Keratinocyte (primary cell): ENCODE data around the gene NEUROG1.

ENCODE experiments used
- CTCF ChIP-seq, 3 experiments: IDR thresholded peaks in 1 of 3; conservative IDR thresholded peaks in 1 of 3; optimal IDR thresholded peaks in 1 of 3; 2 replicates in 2 of 3; 3 replicates in 1 of 3; pipeline versions ENCODE3 to v1.5.1; 2011; ENCODE audit warnings: low read length in 3 of 3, mild to moderate bottlenecking in 3 of 3, moderate library complexity in 2 of 3, control low read depth in 1 of 3, inconsistent platforms in 1 of 3; ENCODE audit not compliant: insufficient read depth in 2 of 3; ENCODE audit errors: extremely low read depth in 1 of 3
- EZH2 ChIP-seq: IDR thresholded peaks from one replicate; pipeline ENCODE4 v1.6.1; 2012; ENCODE audit warnings: inconsistent platforms, mild to moderate bottlenecking, low read length, moderate library complexity

- TF ChIP-seq CTCF (optimal IDR thresholded peaks at IDR 0.05 in 1 of 3, IDR thresholded peaks at IDR 0.05 in 1 of 3, conservative IDR thresholded peaks at IDR 0.05 in 1 of 3; ENCODE audit: extremely low read depth in 1 of 3, insufficient read depth in 2 of 3, low read length in 3 of 3) (no peak), EZH2 (no peak)
Measured at GRCh38 chr5:135539430-135540005, 3.8 kb upstream of the NEUROG1 start.
